Trophoblast cell (in vitro differentiated cells and primary cell): ENCODE results near the gene PCK1.

Experiments
- DNase-seq, 2 donors: peaks; one replicate each; pipeline ENCODE4 v3.0.0-alpha.2; 2016
- H2AFZ ChIP-seq: 2 replicates; pipeline ENCODE4 v1.6.1; 2013; ENCODE audit warnings: low read length, moderate library complexity, mild to moderate bottlenecking; ENCODE audit not compliant: insufficient read depth, poor library complexity
- H2AK5ac ChIP-seq: 2 replicates; pipeline ENCODE4 v1.6.1; 2013; ENCODE audit warnings: mild to moderate bottlenecking, low read length
- H2BK120ac ChIP-seq: 2 replicates; pipeline ENCODE4 v1.6.1; 2013; ENCODE audit warnings: low read length, mild to moderate bottlenecking, moderate library complexity; ENCODE audit not compliant: insufficient read depth, poor library complexity
- H2BK12ac ChIP-seq: 2 replicates; pipeline ENCODE4 v1.6.1; 2013; ENCODE audit warnings: mild to moderate bottlenecking, low read length, moderate library complexity
- H2BK5ac ChIP-seq: 2 replicates; pipeline ENCODE4 v1.6.1; 2013; ENCODE audit warnings: low read length, low read depth, moderate library complexity, mild to moderate bottlenecking; ENCODE audit not compliant: poor library complexity
- H3K14ac ChIP-seq: 2 replicates; pipeline ENCODE4 v1.6.1; 2013; ENCODE audit warnings: mild to moderate bottlenecking, low read length
- H3K18ac ChIP-seq: 2 replicates; pipeline ENCODE4 v1.6.1; 2013; ENCODE audit warnings: mild to moderate bottlenecking, low read length
- H3K23ac ChIP-seq: 2 replicates; pipeline ENCODE4 v1.6.1; 2013; ENCODE audit warnings: low read length
- H3K27ac ChIP-seq: 2 replicates; pipeline ENCODE4 v1.5.1; 2013; ENCODE audit warnings: low read depth, mild to moderate bottlenecking, inconsistent platforms, low read length, moderate library complexity
- H3K27me3 ChIP-seq: 2 replicates; pipeline ENCODE4 v1.6.1; 2013; ENCODE audit warnings: inconsistent platforms, mild to moderate bottlenecking, low read length, moderate library complexity; ENCODE audit not compliant: insufficient read depth
- H3K36me3 ChIP-seq, 2 experiments: 1 replicate in 1 of 2; 2 replicates in 1 of 2; pipeline ENCODE4 v1.6.1; 2013; ENCODE audit warnings: low read length in 2 of 2, mild to moderate bottlenecking in 2 of 2, moderate library complexity in 1 of 2; ENCODE audit not compliant: insufficient read depth in 2 of 2, control insufficient read depth in 1 of 2
- H3K4ac ChIP-seq: 2 replicates; pipeline ENCODE4 v1.6.1; 2013; ENCODE audit warnings: low read depth, mild to moderate bottlenecking, low read length, moderate library complexity
- H3K4me1 ChIP-seq, 2 experiments: 1 replicate in 1 of 2; 2 replicates in 1 of 2; pipeline ENCODE4 v1.6.1; 2013; ENCODE audit warnings: low read length in 2 of 2, mild to moderate bottlenecking in 2 of 2, moderate library complexity in 1 of 2; ENCODE audit not compliant: insufficient read depth in 2 of 2, control insufficient read depth in 1 of 2
- H3K4me2 ChIP-seq: 2 replicates; pipeline ENCODE4 v1.6.1; 2013; ENCODE audit warnings: inconsistent platforms, mild to moderate bottlenecking, low read length, moderate library complexity
- H3K4me3 ChIP-seq: 2 replicates; pipeline ENCODE4 v1.5.1; 2013; ENCODE audit warnings: mild to moderate bottlenecking, low read depth, low read length, inconsistent platforms
- H3K79me1 ChIP-seq: one replicate; pipeline ENCODE4 v1.6.1; 2013; ENCODE audit warnings: low read length
- H3K79me2 ChIP-seq: 2 replicates; pipeline ENCODE4 v1.6.1; 2013; ENCODE audit warnings: low read length, mild to moderate bottlenecking; ENCODE audit not compliant: control insufficient read depth, insufficient read depth, poor library complexity
- H3K9ac ChIP-seq: 2 replicates; pipeline ENCODE4 v1.6.1; 2013; ENCODE audit warnings: mild to moderate bottlenecking, low read length
- H3K9me3 ChIP-seq: 2 replicates; pipeline ENCODE4 v1.6.1; 2013; ENCODE audit warnings: low read depth, mild to moderate bottlenecking, control low read depth, inconsistent platforms, low read length; ENCODE audit not compliant: insufficient read depth
- H4K12ac ChIP-seq: 2 replicates; pipeline ENCODE4 v1.6.1; 2013; ENCODE audit warnings: low read depth, mild to moderate bottlenecking, low read length, moderate library complexity
- H4K8ac ChIP-seq: 2 replicates; pipeline ENCODE4 v1.6.1; 2013; ENCODE audit warnings: low read depth, mild to moderate bottlenecking, low read length, moderate library complexity
- H4K91ac ChIP-seq: one replicate; pipeline ENCODE4 v1.6.1; 2013; ENCODE audit warnings: low read depth, mild to moderate bottlenecking, low read length, moderate library complexity
- WGBS: extraction: QIAGEN DNeasy Blood & Tissue Kit; methylation state at CpG from one replicate; pipeline ENCODE4 v1.1.7; 2013; ENCODE audit warnings: missing lambda C conversion rate; ENCODE audit not compliant: insufficient read length, insufficient coverage; ENCODE audit errors: extremely low coverage; 5-methylcytosine and 5-hydroxymethylcytosine counted together

Gene PCK1

DNA sequence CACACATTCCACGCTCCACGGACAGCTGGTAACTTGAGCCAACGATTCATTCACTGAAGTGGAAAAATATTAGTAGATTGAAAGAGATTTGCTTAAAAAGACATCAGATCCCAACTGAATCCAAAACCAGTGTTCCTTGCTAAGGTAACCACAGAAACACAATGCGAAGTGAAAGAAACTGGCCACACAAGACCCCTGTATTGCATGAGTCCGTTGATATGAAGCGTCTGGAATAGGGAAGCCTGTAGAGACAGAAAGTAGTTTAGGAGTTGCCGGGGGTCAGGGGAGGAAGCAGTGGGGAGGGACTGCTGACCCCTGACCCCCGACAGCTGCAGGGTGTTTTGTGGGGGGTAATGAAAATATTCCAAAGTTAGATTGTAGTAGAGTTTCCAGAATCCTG lies 10.0 kb downstream of the PCK1 start:
- H3K27ac ChIP-seq = no peak overlapping the region
- no peak overlapping the region for H3K4me3 ChIP-seq
- no peak overlapping the region for H3K14ac ChIP-seq
- H3K18ac ChIP-seq = no peak overlapping the region
- no peak for DNase-seq
- H2BK12ac ChIP-seq = no peak overlapping the region
- no peak overlapping the region for H2BK120ac ChIP-seq
- WGBS = no CpG with 5 or more reads among the region's 8 CpGs
- no peak overlapping the region for H3K9ac ChIP-seq
- no peak overlapping the region for H4K12ac ChIP-seq
- H4K8ac ChIP-seq = no peak overlapping the region
- no peak overlapping the region for H2AFZ ChIP-seq
- H2BK5ac ChIP-seq = no peak overlapping the region
- H3K79me2 ChIP-seq = no peaks in the 10 kb centered on the region
- H3K23ac ChIP-seq = no peak overlapping the region
- no peak overlapping the region for H3K4me2 ChIP-seq
- H3K27me3 ChIP-seq = no peaks in the 10 kb centered on the region
- no peak overlapping the region for H4K91ac ChIP-seq
- H3K36me3 ChIP-seq = no peaks in the 10 kb centered on the region
- no peaks in the 10 kb centered on the region for H3K79me1 ChIP-seq
- H3K4ac ChIP-seq = no peak overlapping the region
- no peaks in the 10 kb centered on the region for H3K4me1 ChIP-seq
- H2AK5ac ChIP-seq = no peak overlapping the region
- H3K9me3 ChIP-seq = no peaks in the 10 kb centered on the region

DNA sequence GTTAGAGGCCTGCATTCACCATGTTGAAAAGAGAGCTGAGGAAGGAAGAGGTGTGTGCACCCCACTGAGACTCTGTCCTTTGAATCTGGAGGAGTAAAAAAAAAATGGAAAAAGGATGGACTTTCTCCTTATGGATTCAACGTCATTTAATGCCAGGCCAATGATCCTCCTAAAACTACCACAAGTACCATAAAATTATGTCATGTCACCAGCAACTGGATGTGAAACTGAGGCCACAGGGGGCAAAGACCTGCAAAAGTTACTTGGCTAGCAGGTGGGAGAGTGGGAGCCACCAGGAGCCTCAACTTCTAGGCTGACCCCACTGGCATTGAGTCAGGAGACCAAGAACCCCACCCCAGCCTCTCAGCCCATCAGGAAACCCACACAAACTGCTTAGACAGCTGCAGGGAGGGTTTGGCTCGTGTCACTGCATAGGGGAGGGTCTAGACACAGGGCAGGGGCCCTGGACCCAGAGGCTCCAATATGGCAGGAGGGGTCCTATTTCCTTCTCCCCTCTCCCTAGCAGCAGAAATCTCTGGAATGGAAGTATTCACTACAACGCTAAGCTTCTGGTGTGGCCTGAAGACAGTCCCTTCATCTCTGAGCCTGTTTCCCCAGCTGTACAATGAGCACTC lies 11.0 kb downstream of the PCK1 start:
- Histone ChIP-seq H3K27ac (no peak overlapping the region), H3K79me2 (no peaks in the 10 kb centered on the region), H3K4me3 (no peak overlapping the region), H3K4ac (no peak overlapping the region), H4K12ac (no peak overlapping the region), H3K9ac (no peak overlapping the region), H3K27me3 (no peaks in the 10 kb centered on the region), H2BK12ac (no peak overlapping the region), H2AK5ac (no peak overlapping the region), H3K18ac (no peak overlapping the region), H3K4me1 (no peaks in the 10 kb centered on the region), H3K14ac (no peak overlapping the region), H3K4me2 (no peak overlapping the region), H4K91ac (no peak overlapping the region), H4K8ac (no peak overlapping the region), H3K23ac (no peak overlapping the region), H2BK120ac (no peak overlapping the region), H2AFZ (no peak overlapping the region), H3K36me3 (no peaks in the 10 kb centered on the region), H2BK5ac (no peak overlapping the region), H3K9me3 (no peaks in the 10 kb centered on the region), H3K79me1 (no peaks in the 10 kb centered on the region)
- no peak for DNase-seq
- WGBS = no CpG with 5 or more reads among the region's 3 CpGs

DNA sequence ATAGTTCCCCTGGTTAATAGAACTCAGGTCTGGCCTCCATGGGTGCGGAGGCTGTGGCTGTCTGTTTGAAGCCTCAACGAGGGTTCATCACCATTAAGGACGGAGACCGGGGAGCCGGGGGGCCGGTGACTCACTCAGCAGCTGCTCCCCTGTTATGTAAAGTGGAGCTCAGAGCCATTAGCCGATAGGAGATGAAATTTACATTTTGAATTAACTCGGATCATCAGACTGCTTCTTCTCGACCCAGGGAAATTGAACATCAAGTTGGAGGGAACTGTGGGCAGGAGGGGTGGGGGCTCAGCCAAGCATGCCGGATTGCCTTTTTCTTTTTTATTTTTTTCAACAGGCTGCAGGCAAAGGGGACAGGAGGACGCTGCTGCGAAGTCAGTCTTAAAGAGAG lies 12.3 kb downstream of the PCK1 start:
- no peaks in the 10 kb centered on the region for H3K79me1 ChIP-seq
- H3K9me3 ChIP-seq = no peaks in the 10 kb centered on the region
- H4K12ac ChIP-seq = no peak overlapping the region
- no peak overlapping the region for H3K4ac ChIP-seq
- no peak overlapping the region for H4K8ac ChIP-seq
- no peak overlapping the region for H3K14ac ChIP-seq
- H2BK120ac ChIP-seq = no peak overlapping the region
- H3K4me2 ChIP-seq = no peak overlapping the region
- H3K36me3 ChIP-seq = no peaks in the 10 kb centered on the region
- no peaks in the 10 kb centered on the region for H3K79me2 ChIP-seq
- H2BK5ac ChIP-seq = no peak overlapping the region
- DNase-seq = no peak
- no peak overlapping the region for H2AK5ac ChIP-seq
- no peak overlapping the region for H2AFZ ChIP-seq
- no peak overlapping the region for H3K23ac ChIP-seq
- no peaks in the 10 kb centered on the region for H3K4me1 ChIP-seq
- H3K27ac ChIP-seq = no peak overlapping the region
- no peak overlapping the region for H4K91ac ChIP-seq
- H2BK12ac ChIP-seq = no peak overlapping the region
- H3K18ac ChIP-seq = no peak overlapping the region
- WGBS = no CpG with 5 or more reads among the region's 12 CpGs
- no peaks in the 10 kb centered on the region for H3K27me3 ChIP-seq
- H3K9ac ChIP-seq = no peak overlapping the region
- no peak overlapping the region for H3K4me3 ChIP-seq

DNA sequence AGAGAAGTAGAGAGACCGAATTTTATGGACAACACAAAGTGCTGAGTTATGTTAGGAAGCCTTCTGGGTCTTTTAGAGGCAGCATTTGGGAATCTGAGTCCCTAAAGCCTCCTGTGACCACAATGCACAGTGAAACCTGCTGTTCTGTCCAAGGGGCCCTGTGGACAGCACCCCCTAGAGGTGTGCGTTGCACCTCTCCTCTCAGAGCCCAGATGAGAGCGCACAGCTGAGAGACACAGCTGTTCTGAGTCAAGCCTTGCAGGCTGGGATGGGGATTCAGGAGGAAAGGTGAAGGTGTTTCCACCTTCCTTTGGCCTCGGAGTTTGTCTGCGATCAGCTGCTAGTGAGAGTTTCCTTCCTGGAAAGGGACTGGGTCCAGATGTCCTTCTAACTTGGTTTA lies 13.0 kb downstream of the PCK1 start:
- Histone ChIP-seq H3K4me1 (no peaks in the 10 kb centered on the region), H2AFZ (no peak overlapping the region), H3K79me1 (no peaks in the 10 kb centered on the region), H3K9ac (no peak overlapping the region), H3K36me3 (no peaks in the 10 kb centered on the region), H2BK120ac (no peak overlapping the region), H3K18ac (no peak overlapping the region), H2BK12ac (no peak overlapping the region), H4K8ac (no peak overlapping the region), H2BK5ac (no peak overlapping the region), H3K9me3 (no peaks in the 10 kb centered on the region), H3K4me3 (no peak overlapping the region), H3K23ac (no peak overlapping the region), H3K4ac (no peak overlapping the region), H3K27ac (no peak overlapping the region), H3K27me3 (no peaks in the 10 kb centered on the region), H4K12ac (no peak overlapping the region), H2AK5ac (no peak overlapping the region), H3K4me2 (no peak overlapping the region), H3K79me2 (no peaks in the 10 kb centered on the region), H3K14ac (no peak overlapping the region), H4K91ac (no peak overlapping the region)
- WGBS = no CpG with 5 or more reads among the region's 5 CpGs
- DNase-seq = no peak
